GM19023 (cell line): ENCODE data around the gene GPC5.
"Not testable (repeated sequence)": the region's sequence is repeated elsewhere in the genome, so short reads cannot be mapped to it uniquely, and the experiment has no call there.

ENCODE experiments used
- ATAC-seq: cut with Tn5 transposase; IDR thresholded peaks from one replicate; pipeline ENCODE4 v1.9.1; 2021; ENCODE audit warnings: mild to moderate bottlenecking, moderate library complexity; ENCODE audit not compliant: unreplicated experiment

Gene GPC5

DNA sequence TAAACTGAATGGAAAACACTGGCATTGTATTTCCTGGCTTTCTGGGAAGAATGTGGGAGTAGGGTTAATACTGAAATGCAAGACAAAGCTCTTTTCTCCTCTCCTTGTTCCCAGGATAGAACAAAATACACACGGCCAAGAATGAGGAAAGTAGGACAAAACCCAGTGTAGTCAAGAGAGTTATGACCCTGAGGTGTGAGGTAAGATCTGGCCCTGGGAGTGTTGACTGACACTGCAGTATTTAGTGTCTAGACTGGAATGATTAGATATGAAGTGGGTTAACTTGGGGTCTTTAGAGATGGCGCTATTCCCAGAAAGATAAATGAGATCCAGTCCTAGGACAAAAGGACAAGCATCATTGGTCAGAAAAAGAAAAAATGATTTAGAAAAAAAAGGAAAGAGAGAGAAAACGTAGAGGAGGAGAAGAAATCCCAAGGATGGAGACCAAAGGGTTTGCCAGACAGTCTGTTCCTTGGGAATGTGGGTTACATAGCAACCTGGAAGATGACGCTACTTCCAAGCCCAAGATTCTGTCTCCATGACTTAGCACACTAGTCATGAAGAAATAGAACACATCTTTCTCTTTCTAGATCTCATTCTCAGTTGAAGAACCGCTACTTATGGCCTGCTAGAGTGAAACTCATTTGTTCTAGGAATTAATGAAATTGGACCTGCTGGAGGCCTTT lies 1284.6 kb downstream of the GPC5 start:
- no peak for ATAC-seq

- no peak for ATAC-seq
Observed at GRCh38 chr13:92694047-92694446, 1295.6 kb downstream of the GPC5 start.

DNA sequence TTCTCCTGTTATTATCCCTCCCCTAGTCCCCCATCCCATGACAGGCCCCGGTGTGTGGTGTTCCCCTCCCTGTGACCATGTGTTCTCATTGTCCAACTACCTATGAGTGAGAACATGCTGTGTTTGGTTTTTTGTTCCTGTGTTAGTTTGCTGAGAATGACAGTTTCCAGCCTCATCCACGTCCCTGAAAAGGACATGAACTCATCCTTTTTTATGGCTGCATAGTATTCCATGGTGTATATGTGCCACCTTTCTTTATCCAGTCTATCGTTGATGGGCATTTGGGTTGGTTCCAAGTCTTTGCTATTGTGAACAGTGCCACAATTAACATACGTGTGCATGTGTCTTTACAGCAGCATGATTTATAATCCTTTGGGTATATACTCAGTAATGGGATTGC lies 1297.4 kb downstream of the GPC5 start:
- not testable (repeated sequence) for ATAC-seq

DNA sequence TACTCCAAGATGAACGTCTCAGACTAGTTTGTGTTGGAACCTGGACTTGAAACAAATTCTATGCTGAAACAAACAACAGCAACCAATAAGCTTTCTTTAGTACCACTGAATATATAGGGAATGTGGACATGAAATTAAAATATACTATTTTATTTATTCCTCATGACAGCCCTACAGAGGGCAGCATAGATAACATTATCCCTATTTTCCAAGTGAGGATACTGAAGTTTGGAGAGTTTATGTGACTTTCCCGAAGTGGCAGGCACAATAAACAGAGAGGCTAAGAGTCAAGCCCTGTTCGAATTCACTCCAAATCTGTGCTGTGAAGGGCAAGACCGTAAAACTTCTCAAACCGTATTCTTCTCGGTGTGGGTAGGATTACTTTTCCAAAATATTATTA lies 1318.3 kb downstream of the GPC5 start:
- ATAC-seq = no peak

GRCh38 chr13:92717857-92718256 lies 1319.4 kb downstream of the GPC5 start:
- no peak for ATAC-seq

DNA sequence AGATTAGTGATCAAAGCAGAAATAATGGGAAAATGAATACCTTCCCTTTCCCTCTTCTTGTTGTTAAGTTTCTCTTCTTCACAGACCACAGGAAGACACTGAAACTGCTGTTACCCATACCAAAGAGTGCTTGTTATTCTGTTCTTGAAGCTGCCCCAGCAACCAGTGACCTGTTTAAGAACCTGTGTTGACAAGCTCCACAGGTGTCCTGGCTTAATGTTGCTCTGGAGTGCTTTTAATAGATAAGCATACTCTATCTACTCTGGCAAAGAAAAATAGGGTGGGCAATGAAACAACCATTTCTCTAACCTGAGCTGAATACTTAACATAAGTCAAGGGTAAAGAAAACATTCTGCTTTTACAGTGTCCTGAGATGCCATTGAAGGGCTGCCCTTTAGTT lies 1321.4 kb downstream of the GPC5 start:
- no peak for ATAC-seq

- no peak for ATAC-seq
Observed at GRCh38 chr13:92721620-92722019, 1323.2 kb downstream of the GPC5 start.

DNA sequence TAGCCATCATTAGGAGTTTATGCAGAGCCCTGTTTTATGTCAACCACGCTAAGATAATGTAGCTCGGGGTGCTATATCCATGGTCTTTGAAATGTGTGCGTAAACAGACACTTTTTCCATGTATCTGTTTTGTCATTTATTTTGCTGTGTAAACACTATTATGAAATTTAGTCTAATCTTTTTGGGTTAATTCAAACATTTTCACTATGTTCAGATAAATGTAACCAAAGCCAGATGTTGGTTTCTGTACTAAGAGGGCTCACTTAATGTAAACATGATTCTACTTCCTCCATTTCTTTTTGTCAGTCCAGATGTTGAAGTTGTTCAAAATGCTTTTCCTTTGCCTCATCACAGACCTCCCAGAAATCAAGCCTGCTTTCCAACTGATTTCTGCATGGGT lies 1328.7 kb downstream of the GPC5 start:
- no peak for ATAC-seq

GRCh38 chr13:92734068-92734467 lies 1335.6 kb downstream of the GPC5 start:
- ATAC-seq = no peak

GRCh38 chr13:92734545-92734944 lies 1336.1 kb downstream of the GPC5 start:
- no peak for ATAC-seq

DNA sequence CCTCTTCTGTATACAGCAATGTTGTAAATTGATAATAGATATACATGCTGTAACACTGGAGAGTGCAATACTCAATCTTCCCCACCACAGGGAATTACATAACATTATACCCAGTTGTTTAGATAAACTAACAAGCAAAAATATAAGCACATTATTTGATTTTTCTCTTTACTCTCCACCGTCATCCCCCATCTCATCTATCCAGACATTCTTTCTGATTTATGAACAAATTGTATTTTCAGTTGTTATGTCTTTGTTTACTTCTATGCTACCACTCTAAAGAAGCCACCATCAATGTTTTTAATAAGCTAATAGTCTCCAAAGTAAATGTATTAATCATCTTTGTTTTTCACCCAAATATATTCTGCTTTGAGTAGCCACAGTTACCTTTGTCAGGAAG lies 1337.5 kb downstream of the GPC5 start:
- ATAC-seq = no peak

GRCh38 chr13:92739306-92739818 lies 1340.9 kb downstream of the GPC5 start:
- no peak for ATAC-seq

DNA sequence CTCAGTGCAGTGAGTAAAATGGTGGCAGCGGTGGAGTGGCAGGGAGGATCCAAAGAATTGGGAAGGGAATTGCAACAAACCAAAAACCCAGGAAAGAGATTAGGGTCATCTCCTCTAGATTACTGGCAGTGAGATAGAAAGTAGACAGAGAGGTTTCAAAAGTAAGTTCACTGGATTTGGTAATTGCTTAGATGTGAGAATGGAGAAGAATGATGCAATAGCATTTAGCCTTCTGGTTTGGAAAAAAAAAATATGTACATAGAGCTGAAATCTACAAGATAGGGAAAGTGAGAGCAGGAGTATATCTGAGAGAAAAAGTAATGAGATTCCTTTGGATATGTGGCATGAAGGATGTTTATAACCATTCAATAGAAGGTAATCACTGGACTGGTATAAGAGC lies 1345.6 kb downstream of the GPC5 start:
- ATAC-seq = no peak

DNA sequence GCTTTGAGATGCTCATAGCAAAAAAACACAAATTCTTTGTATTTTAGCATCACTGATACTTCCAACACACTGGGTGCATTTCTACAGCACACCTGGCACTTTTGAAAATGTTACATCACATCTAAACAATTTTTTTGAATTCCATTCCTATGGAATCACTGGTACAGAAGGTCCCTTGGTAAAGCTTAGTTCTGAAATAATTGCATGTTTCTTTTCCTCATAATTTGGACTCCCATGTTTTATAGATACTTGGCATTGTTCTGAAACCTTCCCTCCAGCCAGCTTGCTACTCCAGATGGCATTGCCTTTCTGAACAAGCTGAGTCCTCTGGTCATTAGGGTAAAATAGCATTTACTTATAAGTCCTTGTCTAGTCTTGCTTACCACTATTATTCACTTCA lies 1346.8 kb downstream of the GPC5 start:
- no peak for ATAC-seq

DNA sequence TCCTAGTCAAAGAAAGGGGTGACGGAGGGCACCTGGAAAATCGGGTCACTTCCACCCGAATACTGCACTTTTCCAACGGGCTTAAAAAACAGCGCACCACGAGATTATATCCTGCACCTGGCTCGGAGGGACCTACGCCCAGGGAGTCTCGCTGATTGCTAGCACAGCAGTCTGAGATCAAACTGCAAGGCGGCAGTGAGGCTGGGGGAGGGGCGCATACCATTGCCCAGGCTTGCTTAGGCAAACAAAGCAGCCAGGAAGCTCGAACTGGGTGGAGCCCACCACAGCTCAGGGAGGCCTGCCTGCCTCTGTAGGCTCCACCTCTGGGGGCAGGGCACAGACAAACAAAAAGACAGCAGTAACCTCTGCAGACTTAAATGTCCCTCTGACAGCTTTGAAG lies 1354.3 kb downstream of the GPC5 start:
- not testable (repeated sequence) for ATAC-seq

GRCh38 chr13:92761710-92762109 lies 1363.3 kb downstream of the GPC5 start:
- no peak for ATAC-seq

DNA sequence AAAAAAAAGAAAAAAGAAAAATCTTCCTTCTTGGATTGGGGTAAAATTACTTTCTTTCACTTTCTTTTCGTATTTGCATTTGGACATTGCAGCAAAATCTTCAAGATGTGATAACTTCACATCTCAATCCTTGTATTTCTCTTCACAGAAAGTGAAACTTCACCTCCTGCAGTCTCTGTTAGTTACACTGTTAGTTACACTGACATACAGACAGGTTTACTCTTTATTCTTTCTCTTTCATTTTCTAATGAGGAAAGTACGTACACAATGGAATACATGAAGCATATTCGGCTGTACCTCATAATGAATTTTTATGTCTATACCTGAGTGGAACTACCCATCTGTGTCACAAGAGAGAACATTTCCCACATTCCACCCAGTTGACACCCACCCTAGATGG lies 1369.0 kb downstream of the GPC5 start:
- ATAC-seq = no peak

- no peak for ATAC-seq
Observed at GRCh38 chr13:92768602-92769001, 1370.2 kb downstream of the GPC5 start.

GRCh38 chr13:92769046-92769445 lies 1370.6 kb downstream of the GPC5 start:
- no peak for ATAC-seq

- no peak for ATAC-seq
Observed at GRCh38 chr13:92775658-92776057, 1377.2 kb downstream of the GPC5 start.

- no peak for ATAC-seq
Observed at GRCh38 chr13:92781965-92782690, 1383.7 kb downstream of the GPC5 start.

- ATAC-seq = no peak
Observed at GRCh38 chr13:92802776-92803175, 1404.4 kb downstream of the GPC5 start.
